Nephron (organoid): Measurements from ENCODE around the gene ANKH.

Experiments
- H3K27ac Mint-ChIP-seq, 3 experiments: 2 replicates each; pipeline ENCODE4 v1.8.0; 2020; ENCODE audit warnings: mixed read lengths in 3 of 3, mild to moderate bottlenecking in 2 of 3, moderate library complexity in 1 of 3
- H3K27me3 Mint-ChIP-seq: 2 replicates; pipeline ENCODE4 v1.8.0; 2021; ENCODE audit warnings: low read depth, mild to moderate bottlenecking, moderate library complexity, mixed read lengths
- H3K36me3 Mint-ChIP-seq: 2 replicates; pipeline ENCODE4 v1.8.0; 2020; ENCODE audit warnings: low read depth, mixed read lengths
- H3K4me1 Mint-ChIP-seq: 2 replicates; pipeline ENCODE4 v1.8.0; 2020; ENCODE audit warnings: mixed read lengths
- H3K4me3 Mint-ChIP-seq, 3 experiments: 2 replicates each; pipeline ENCODE4 v1.8.0; 2020; ENCODE audit warnings: mild to moderate bottlenecking in 3 of 3, mixed read lengths in 3 of 3, moderate library complexity in 2 of 3
- H3K9me3 Mint-ChIP-seq: 2 replicates; pipeline ENCODE4 v1.8.0; 2020; ENCODE audit warnings: mixed read lengths
- TF ChIP-seq, protein P1 (sequence below), 3 experiments: fragments of 200-600 bp; sonication (generic); IDR thresholded peaks; one replicate each; pipeline ENCODE4 v1.5.0; 2021; ENCODE audit warnings: antibody characterized with exemption in 3 of 3; ENCODE audit not compliant: unreplicated experiment in 3 of 3

ANKH gene

GRCh38 chr5:14834062-14834461 is 37.5 kb downstream of the ANKH start:
- H3K4me1 Mint-ChIP-seq: no peaks in the 10 kb centered on the region
- peaks cover 6% of the 10 kb centered on the region for H3K27me3 Mint-ChIP-seq
- no peak overlapping the region for H3K27ac Mint-ChIP-seq
- no peak overlapping the region for H3K4me3 Mint-ChIP-seq
- no peaks in the 10 kb centered on the region for H3K36me3 Mint-ChIP-seq
- H3K9me3 Mint-ChIP-seq: no peaks in the 10 kb centered on the region
- TF ChIP-seq, protein P1, sequence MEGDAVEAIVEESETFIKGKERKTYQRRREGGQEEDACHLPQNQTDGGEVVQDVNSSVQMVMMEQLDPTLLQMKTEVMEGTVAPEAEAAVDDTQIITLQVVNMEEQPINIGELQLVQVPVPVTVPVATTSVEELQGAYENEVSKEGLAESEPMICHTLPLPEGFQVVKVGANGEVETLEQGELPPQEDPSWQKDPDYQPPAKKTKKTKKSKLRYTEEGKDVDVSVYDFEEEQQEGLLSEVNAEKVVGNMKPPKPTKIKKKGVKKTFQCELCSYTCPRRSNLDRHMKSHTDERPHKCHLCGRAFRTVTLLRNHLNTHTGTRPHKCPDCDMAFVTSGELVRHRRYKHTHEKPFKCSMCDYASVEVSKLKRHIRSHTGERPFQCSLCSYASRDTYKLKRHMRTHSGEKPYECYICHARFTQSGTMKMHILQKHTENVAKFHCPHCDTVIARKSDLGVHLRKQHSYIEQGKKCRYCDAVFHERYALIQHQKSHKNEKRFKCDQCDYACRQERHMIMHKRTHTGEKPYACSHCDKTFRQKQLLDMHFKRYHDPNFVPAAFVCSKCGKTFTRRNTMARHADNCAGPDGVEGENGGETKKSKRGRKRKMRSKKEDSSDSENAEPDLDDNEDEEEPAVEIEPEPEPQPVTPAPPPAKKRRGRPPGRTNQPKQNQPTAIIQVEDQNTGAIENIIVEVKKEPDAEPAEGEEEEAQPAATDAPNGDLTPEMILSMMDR (IDR thresholded peaks at IDR 0.05; ENCODE audit: unreplicated experiment in 3 of 3): no peak

DNA sequence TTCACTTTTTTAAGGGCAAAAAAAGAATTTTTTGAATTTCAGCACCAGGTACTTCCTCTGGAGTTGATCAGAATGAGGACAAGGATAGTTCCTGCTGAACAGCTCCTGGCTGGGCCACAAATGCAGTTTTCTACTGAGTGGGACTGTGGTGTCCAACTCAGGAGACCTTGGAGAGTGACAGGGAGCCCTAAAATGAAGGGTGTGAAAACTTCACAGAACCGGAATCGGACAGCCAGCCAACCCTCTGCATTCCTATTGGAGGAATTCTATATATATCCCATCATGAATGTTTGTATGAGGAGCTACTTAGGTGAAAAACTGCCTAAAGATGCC is 40.6 kb downstream of the ANKH start:
- Mint-ChIP-seq H3K27ac (no peak overlapping the region), H3K27me3 (peaks cover 11% of the 10 kb centered on the region), H3K4me3 (no peak overlapping the region), H3K9me3 (no peaks in the 10 kb centered on the region), H3K4me1 (no peaks in the 10 kb centered on the region), H3K36me3 (no peaks in the 10 kb centered on the region)
- TF ChIP-seq, protein P1 (IDR thresholded peaks at IDR 0.05; ENCODE audit: unreplicated experiment in 3 of 3): no peak

- TF ChIP-seq, protein P1 (IDR thresholded peaks at IDR 0.05; ENCODE audit: unreplicated experiment in 3 of 3): no peak
- H3K9me3 Mint-ChIP-seq: no peaks in the 10 kb centered on the region
- H3K27me3 Mint-ChIP-seq: peaks cover 11% of the 10 kb centered on the region
- H3K4me1 Mint-ChIP-seq: no peaks in the 10 kb centered on the region
- H3K27ac Mint-ChIP-seq: peak overlapping the region; percentile 32 to 86 (median 46)
- no peaks in the 10 kb centered on the region for H3K36me3 Mint-ChIP-seq
- H3K4me3 Mint-ChIP-seq: no peak overlapping the region
Measured at GRCh38 chr5:14830210-14831005, 41.2 kb downstream of the ANKH start.

DNA sequence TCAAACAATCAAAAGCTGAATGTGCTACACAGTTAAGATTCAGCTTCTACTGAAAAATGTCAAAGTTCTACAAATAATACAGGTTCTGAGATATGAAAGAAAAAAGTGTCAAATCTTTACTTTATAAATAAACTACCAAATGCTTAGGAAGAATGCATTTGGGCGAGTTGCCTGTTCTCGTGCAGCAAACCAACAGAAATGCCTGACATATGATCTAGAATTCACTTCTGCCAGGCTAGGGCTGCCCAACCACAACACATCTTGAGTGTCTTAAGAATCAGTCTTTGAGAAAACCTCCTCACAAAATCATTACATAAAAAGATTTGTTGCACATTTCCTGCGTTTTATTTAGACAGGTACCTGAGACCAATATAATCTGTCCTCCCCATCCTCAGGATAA is 42.2 kb downstream of the ANKH start:
- Mint-ChIP-seq H3K4me3 (no peak overlapping the region), H3K27ac (peak overlapping the region in 1 of 3 experiments; percentile 86), H3K27me3 (peaks cover 11% of the 10 kb centered on the region), H3K36me3 (no peaks in the 10 kb centered on the region), H3K9me3 (no peaks in the 10 kb centered on the region), H3K4me1 (no peaks in the 10 kb centered on the region)
- TF ChIP-seq, protein P1 (IDR thresholded peaks at IDR 0.05; ENCODE audit: unreplicated experiment in 3 of 3): no peak

- H3K36me3 Mint-ChIP-seq: no peaks in the 10 kb centered on the region
- peaks cover 16% of the 10 kb centered on the region for H3K27me3 Mint-ChIP-seq
- H3K4me1 Mint-ChIP-seq: peaks cover 6% of the 10 kb centered on the region
- H3K27ac Mint-ChIP-seq: no peak overlapping the region
- TF ChIP-seq, protein P1 (IDR thresholded peaks at IDR 0.05; ENCODE audit: unreplicated experiment in 3 of 3): no peak
- H3K4me3 Mint-ChIP-seq: no peak overlapping the region
- H3K9me3 Mint-ChIP-seq: no peaks in the 10 kb centered on the region
Measured at GRCh38 chr5:14826714-14827113, 44.9 kb downstream of the ANKH start.

- Mint-ChIP-seq H3K36me3 (no peaks in the 10 kb centered on the region), H3K4me3 (no peak overlapping the region), H3K4me1 (peaks cover 13% of the 10 kb centered on the region), H3K27me3 (peaks cover 15% of the 10 kb centered on the region), H3K9me3 (no peaks in the 10 kb centered on the region), H3K27ac (no peak overlapping the region)
- TF ChIP-seq, protein P1 (IDR thresholded peaks at IDR 0.05; ENCODE audit: unreplicated experiment in 3 of 3): no peak
Measured at GRCh38 chr5:14825977-14826376, 45.6 kb downstream of the ANKH start.
